ENCODE measurements around the gene AKR1C1.
"Not testable (repeated sequence)": the region's sequence is repeated elsewhere in the genome, so short reads cannot be mapped to it uniquely, and the experiment has no call there.

AKR1C1 gene

GRCh38 chr10:4983615-4984216, 20.5 kb downstream of the AKR1C1 start:
- DNase-seq (ENCODE audit: low read depth, low spot score): no peak

- no peak for DNase-seq (ENCODE audit: low read depth, low spot score)
Measured at GRCh38 chr10:4984223-4984622, 21.0 kb downstream of the AKR1C1 start.

GRCh38 chr10:4984971-4985594, 21.9 kb downstream of the AKR1C1 start:
- no peak for DNase-seq (ENCODE audit: low read depth, low spot score)

DNA sequence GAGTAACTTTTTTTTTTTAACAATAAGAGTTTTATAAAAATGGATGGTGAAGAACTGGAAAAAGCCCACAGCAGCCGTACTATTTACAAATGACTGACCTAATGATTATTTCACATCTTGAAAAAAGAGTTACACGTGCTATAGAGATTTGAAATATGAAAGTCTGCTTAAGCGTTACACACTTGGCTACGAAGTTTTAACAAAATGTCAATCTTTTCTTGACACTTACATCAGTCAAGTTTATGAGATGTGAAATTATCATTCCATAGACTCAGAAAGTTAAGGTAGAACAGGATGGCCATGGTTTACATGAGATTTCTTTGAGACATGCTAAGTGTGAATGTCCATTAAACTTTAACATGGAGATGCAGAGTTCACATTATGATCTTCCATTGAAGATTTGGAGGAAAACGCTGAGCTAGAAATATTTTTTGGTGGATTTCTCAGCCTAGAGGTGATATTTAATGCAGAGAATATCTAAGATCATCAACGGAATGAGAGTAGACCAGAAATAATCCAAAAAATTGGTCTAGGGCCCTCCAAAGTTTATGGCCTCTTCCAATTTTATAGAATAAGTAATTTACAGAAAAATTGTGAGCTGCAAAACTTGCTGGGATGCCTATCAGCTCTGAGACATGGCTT, 24.9 kb downstream of the AKR1C1 start:
- not testable (repeated sequence) for DNase-seq (ENCODE audit: low read depth, low spot score)

DNA sequence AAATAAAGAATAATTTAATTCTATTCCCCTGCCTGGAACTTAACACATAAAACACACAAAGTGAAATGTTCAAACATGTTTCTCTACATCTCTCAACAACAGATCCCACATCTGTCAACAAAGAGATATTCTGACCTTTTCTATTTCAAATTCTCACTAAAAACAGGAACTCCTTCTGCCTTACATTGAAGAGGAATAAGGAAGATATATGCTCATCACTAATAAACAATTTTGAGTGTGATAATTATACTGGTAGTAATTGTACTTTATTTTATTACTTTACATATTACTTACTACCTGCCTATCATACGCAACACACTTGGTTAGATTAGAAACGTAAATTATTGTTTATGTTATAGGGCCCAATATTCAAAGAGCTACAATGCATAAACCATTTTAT, 27.0 kb downstream of the AKR1C1 start:
- no peak for DNase-seq (ENCODE audit: low read depth, low spot score)

DNA sequence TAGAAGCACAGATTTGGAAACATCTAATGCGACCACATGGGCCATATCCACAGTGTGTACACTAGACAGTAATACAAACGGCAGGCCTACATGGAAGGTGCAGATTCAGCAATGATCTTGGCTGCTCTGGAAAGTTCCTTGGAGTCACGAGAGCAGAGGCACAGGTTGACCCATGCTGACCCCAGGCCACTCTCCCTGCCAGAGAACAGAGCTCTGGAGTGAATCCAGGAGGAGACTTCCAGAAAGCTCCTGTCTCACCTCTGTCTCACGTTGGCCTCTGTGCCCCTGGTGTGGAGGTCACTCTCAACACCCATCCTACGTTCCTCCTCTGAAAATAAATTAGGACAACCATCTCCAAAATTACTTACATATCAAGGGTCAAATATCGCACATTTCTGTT, 28.2 kb downstream of the AKR1C1 start:
- DNase-seq (ENCODE audit: low read depth, low spot score): not testable (repeated sequence)

GRCh38 chr10:4992564-4992963, 29.3 kb downstream of the AKR1C1 start:
- not testable (repeated sequence) for DNase-seq (ENCODE audit: low read depth, low spot score)

DNA sequence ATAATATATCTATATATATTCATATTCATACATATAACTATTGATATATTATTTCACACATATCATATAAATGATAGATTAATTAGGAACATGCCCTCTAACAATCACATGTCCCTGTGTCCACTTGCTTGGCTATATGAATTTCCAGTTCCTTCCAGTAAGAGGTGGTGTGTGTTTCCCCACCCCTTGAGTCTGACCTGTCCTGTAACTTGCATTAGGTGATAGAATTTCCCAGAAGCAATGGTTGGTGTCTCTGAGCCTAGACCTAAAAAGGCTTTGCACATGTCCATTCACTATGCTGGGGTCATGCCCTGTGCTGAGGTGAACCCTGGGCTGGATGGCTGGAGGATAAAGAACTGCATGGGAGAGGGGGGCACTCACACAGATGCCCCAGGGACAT, 31.0 kb downstream of the AKR1C1 start:
- DNase-seq (ENCODE audit: low read depth, low spot score): not testable (repeated sequence)

GRCh38 chr10:4998671-4999070, 35.5 kb downstream of the AKR1C1 start:
- DNase-seq (ENCODE audit: low read depth, low spot score): no peak

DNA sequence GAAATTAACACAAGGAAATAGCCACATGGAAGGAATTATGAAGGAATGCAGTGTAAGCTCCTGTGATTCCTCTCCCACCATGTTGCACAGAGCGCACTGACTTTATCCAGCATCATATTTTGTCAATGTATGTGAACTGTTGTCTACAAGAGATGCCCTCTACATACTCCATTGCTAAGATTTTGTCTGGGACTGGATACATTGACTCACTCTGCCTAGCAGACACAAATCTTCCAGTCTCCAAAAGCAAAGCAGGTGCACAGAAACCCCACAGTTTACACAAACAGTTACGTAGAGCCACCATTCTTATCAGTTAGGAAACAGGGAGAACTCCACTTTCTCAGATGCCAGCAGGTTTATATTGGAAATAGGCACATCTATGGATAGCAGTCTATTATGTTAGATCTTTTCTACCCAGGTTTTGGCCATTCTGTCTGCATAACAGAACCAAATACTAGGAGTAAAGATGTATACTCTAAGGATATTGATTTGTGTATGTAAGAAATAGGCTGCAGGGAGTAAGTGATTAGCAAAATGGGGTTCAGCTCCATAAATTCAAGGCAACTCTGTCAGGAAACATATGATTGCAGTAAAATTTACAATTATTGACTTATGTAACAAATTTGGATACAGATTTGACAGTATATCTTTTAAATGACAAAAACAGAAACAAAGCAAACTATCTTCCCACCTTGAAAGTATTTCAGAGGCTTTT, 39.0 kb downstream of the AKR1C1 start:
- DNase-seq (ENCODE audit: low read depth, low spot score): no peak

GRCh38 chr10:5003127-5004029, 40.2 kb downstream of the AKR1C1 start, which contains the start of gene AKR1C2:
TSS of gene AKR1C2 (minus strand) at chr10:5003857. CDS start at chr10:5003835, 22 bp downstream.
- DNase-seq (ENCODE audit: low read depth, low spot score): not testable (repeated sequence)

GRCh38 chr10:5004030-5004385, 40.8 kb downstream of the AKR1C1 start:
- not testable (repeated sequence) for DNase-seq (ENCODE audit: low read depth, low spot score)

- not testable (repeated sequence) for DNase-seq (ENCODE audit: low read depth, low spot score)
Measured at GRCh38 chr10:5004501-5004900, 41.3 kb downstream of the AKR1C1 start.

GRCh38 chr10:5008857-5009548, 45.8 kb downstream of the AKR1C1 start:
- DNase-seq (ENCODE audit: low read depth, low spot score): not testable (repeated sequence)

- not testable (repeated sequence) for DNase-seq (ENCODE audit: low read depth, low spot score)
Measured at GRCh38 chr10:5010043-5010442, 46.8 kb downstream of the AKR1C1 start.

DNA sequence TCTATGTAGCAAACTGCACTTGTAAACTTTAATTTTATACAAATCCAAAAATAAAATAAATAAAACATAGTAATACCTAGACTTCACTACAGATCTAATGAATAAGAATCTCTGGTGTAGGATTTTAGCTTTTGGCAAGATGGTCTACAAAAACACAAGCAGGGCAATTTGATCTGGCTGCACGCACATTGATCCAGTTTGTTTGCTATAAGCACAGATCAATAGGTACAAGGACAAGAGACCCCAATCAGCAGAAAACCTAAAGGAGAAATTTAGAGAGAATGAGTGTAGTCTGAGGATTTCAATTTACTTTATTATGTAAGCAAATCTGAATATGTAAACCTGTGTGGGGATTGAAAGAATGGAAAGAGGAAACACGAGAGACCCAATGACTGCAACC, 48.2 kb downstream of the AKR1C1 start:
- not testable (repeated sequence) for DNase-seq (ENCODE audit: low read depth, low spot score)

GRCh38 chr10:5012595-5012994, 49.4 kb downstream of the AKR1C1 start:
- DNase-seq (ENCODE audit: low read depth, low spot score): no peak

- no peak for DNase-seq (ENCODE audit: low read depth, low spot score)
Measured at GRCh38 chr10:5013385-5013784, 50.2 kb downstream of the AKR1C1 start.

GRCh38 chr10:5014200-5014910, 51.1 kb downstream of the AKR1C1 start:
- DNase-seq (ENCODE audit: low read depth, low spot score): not testable (repeated sequence)

DNA sequence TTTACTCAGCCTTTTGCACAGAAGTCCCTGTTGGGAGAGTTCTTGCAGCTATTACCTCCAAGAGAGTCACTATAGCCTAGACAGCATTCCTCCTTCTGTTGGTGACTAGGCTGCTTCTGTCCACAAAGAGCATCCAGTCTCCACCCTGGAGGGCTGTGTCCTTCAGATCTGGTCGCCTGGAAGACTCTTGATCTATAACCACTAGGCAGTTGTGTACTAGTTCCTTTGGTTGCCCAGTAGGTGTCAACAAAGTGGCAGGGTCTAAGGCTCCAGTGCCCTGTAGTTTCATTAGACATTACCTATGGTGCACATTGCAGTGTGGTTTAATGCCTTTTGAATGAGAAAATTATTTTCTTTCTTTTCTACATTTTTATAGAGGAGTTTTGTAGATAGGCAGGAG, 51.7 kb downstream of the AKR1C1 start:
- DNase-seq (ENCODE audit: low read depth, low spot score): no peak
